Measurements from ENCODE around the gene FRMD8. TPM values are rescaled to one million over a fixed set of nuclear protein-coding genes. Genes with fewer than 3 reads are reported as not detected.

The FRMD8 gene
- total RNA-seq, 1 donor from 2014 or later: 21.9 TPM

DNA sequence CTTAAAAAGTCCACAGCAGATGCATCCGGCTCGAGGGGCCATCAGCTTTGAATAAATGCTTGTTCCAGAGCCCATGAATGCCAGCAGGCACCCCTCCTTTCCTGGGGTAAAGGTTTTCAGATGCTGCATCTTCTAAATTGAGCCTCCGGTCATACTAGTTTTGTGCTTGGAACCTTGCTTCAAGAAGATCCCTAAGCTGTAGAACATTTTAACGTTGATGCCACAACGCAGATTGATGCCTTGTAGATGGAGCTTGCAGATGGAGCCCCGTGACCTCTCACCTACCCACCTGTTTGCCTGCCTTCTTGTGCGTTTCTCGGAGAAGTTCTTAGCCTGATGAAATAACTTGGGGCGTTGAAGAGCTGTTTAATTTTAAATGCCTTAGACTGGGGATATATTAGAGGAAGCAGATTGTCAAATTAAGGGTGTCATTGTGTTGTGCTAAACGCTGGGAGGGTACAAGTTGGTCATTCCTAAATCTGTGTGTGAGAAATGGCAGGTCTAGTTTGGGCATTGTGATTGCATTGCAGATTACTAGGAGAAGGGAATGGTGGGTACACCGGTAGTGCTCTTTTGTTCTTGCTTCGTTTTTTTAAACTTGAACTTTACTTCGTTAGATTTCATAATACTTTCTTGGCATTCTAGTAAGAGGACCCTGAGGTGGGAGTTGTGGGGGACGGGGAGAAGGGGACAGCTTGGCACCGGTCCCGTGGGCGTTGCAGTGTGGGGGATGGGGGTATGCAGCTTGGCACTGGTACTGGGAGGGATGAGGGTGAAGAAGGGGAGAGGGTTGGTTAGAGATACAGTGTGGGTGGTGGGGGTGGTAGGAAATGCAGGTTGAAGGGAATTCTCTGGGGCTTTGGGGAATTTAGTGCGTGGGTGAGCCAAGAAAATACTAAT, 38.0 kb downstream of the FRMD8 start:
- FAIRE-seq: no peak
- TF ChIP-seq, protein P1, sequence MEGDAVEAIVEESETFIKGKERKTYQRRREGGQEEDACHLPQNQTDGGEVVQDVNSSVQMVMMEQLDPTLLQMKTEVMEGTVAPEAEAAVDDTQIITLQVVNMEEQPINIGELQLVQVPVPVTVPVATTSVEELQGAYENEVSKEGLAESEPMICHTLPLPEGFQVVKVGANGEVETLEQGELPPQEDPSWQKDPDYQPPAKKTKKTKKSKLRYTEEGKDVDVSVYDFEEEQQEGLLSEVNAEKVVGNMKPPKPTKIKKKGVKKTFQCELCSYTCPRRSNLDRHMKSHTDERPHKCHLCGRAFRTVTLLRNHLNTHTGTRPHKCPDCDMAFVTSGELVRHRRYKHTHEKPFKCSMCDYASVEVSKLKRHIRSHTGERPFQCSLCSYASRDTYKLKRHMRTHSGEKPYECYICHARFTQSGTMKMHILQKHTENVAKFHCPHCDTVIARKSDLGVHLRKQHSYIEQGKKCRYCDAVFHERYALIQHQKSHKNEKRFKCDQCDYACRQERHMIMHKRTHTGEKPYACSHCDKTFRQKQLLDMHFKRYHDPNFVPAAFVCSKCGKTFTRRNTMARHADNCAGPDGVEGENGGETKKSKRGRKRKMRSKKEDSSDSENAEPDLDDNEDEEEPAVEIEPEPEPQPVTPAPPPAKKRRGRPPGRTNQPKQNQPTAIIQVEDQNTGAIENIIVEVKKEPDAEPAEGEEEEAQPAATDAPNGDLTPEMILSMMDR (IDR thresholded peaks at IDR 0.05; ENCODE audit: insufficient read depth, low read length, severe bottlenecking): no peak

DNA sequence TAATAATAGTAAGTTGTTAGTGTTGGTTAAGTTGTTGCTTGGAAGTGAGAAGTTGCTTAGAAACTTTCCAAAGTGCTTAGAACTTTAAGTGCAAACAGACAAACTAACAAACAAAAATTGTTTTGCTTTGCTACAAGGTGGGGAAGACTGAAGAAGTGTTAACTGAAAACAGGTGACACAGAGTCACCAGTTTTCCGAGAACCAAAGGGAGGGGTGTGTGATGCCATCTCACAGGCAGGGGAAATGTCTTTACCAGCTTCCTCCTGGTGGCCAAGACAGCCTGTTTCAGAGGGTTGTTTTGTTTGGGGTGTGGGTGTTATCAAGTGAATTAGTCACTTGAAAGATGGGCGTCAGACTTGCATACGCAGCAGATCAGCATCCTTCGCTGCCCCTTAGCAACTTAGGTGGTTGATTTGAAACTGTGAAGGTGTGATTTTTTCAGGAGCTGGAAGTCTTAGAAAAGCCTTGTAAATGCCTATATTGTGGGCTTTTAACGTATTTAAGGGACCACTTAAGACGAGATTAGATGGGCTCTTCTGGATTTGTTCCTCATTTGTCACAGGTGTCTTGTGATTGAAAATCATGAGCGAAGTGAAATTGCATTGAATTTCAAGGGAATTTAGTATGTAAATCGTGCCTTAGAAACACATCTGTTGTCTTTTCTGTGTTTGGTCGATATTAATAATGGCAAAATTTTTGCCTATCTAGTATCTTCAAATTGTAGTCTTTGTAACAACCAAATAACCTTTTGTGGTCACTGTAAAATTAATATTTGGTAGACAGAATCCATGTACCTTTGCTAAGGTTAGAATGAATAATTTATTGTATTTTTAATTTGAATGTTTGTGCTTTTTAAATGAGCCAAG, 38.9 kb downstream of the FRMD8 start:
- DNase-seq (ENCODE audit: low read depth) (peak; percentile 85), FAIRE-seq (no peak)
- H3K36me3 ChIP-seq (ENCODE audit: control insufficient read depth, insufficient read depth, low read length): peaks cover 22% of the 10 kb centered on the region
- TF ChIP-seq, protein P1 (IDR thresholded peaks at IDR 0.05; ENCODE audit: insufficient read depth, low read length, severe bottlenecking): peak; percentile 17
- H3K4me3 ChIP-seq (ENCODE audit: low read depth, low read length): peak overlapping the region; percentile 93
- no peaks in the 10 kb centered on the region for H3K27me3 ChIP-seq (ENCODE audit: control insufficient read depth, insufficient read depth, low read length)

More for the DNA sequence above, 38.0 kb downstream of the FRMD8 start:
- peak; percentile 34 for DNase-seq (ENCODE audit: low read depth)
- Histone ChIP-seq H3K27me3 (ENCODE audit: control insufficient read depth, insufficient read depth, low read length) (no peaks in the 10 kb centered on the region), H3K4me3 (ENCODE audit: low read depth, low read length) (peak overlapping the region; percentile 93), H3K36me3 (ENCODE audit: control insufficient read depth, insufficient read depth, low read length) (peaks cover 18% of the 10 kb centered on the region)

DNA sequence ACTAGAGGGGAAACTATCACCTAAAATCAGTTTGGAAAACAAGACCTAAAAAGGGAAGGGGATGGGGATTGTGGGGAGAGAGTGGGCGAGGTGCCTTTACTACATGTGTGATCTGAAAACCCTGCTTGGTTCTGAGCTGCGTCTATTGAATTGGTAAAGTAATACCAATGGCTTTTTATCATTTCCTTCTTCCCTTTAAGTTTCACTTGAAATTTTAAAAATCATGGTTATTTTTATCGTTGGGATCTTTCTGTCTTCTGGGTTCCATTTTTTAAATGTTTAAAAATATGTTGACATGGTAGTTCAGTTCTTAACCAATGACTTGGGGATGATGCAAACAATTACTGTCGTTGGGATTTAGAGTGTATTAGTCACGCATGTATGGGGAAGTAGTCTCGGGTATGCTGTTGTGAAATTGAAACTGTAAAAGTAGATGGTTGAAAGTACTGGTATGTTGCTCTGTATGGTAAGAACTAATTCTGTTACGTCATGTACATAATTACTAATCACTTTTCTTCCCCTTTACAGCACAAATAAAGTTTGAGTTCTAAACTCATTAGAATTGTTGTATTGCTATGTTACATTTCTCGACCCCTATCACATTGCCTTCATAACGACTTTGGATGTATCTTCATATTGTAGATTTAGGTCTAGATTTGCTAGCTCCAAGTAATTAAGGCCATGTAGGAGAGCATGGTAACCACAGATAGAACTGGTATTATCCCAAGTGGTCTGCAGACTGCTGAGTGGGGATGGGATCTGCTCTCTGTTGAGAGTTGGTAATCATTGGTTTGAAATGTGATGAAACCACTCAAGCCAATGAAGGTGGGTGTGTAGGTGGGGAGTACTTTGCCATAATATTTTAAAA, 39.8 kb downstream of the FRMD8 start:
- Histone ChIP-seq H3K36me3 (ENCODE audit: control insufficient read depth, insufficient read depth, low read length) (peaks cover 22% of the 10 kb centered on the region), H3K27me3 (ENCODE audit: control insufficient read depth, insufficient read depth, low read length) (no peaks in the 10 kb centered on the region), H3K4me3 (ENCODE audit: low read depth, low read length) (peak overlapping the region; percentile 93)
- no peak for FAIRE-seq
- DNase-seq (ENCODE audit: low read depth): peak; percentile 96
- TF ChIP-seq, protein P1 (IDR thresholded peaks at IDR 0.05; ENCODE audit: insufficient read depth, low read length, severe bottlenecking): no peak

DNA sequence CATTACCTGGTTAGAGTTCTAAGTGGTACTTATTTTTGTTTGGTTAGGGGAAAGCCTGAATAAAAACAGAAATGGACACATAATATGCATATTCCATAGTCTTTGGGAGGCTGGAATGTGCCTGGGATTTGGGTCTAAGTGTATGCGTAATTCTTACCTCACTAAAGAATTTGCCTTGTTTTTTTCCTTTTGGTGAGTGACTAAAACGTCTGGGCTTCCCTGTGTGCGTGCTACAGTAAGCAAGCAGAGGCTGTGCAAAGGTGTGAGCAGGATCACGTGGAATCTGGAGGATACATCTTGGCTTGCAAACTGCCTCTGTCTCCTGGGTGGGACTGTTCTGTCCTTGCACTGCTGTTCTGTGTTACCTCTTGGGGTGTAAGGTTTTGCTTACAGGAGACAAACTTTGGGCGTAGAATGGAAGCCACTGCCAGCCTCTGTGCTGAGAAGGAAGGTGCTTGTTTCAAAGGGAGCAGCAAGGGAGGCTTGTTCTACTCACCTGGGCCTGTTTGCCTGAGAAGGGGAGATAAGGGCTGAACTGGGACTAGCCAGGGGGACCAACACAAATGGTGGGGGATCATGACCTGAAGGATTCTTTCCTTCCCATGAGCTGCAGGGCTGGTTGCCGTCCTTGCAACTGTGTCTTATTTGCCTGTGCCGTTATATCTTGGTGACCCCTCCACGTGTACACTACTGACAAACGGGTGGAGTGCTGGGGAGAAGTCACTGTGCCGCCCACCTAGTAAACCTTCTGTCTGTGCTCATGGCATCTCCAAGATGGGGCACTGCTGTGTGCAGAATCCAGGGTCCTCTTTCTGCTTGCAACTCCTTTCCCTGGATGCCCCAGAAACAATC, 40.6 kb downstream of the FRMD8 start:
- FAIRE-seq (no peak), DNase-seq (ENCODE audit: low read depth) (peak; percentile 87)
- TF ChIP-seq, protein P1 (IDR thresholded peaks at IDR 0.05; ENCODE audit: insufficient read depth, low read length, severe bottlenecking): no peak
- H3K4me3 ChIP-seq (ENCODE audit: low read depth, low read length): no peak overlapping the region
- peaks cover 22% of the 10 kb centered on the region for H3K36me3 ChIP-seq (ENCODE audit: control insufficient read depth, insufficient read depth, low read length)
- H3K27me3 ChIP-seq (ENCODE audit: control insufficient read depth, insufficient read depth, low read length): no peaks in the 10 kb centered on the region

All from bronchial epithelial cell (primary cell).